Measurements from ENCODE around the gene CRTC1. TPM values are rescaled to one million over a fixed set of nuclear protein-coding genes. Genes with fewer than 3 reads are reported as not detected.

CRTC1 gene
- total RNA-seq, 1 donor from 2014 or later, result 2.3 TPM

- H3K27me3 ChIP-seq (ENCODE audit: control insufficient read depth, insufficient read depth, low read length), result peaks cover 11% of the 10 kb centered on the region
- H3K4me3 ChIP-seq (ENCODE audit: low read depth, low read length), result no peak overlapping the region
- no peak for DNase-seq (ENCODE audit: low read depth)
- H3K36me3 ChIP-seq (ENCODE audit: control insufficient read depth, insufficient read depth, low read length), result no peaks in the 10 kb centered on the region
- TF ChIP-seq CTCF (IDR thresholded peaks at IDR 0.05; ENCODE audit: insufficient read depth, low read length, poor library complexity, severe bottlenecking), result no peak
Measured at GRCh38 chr19:18770663-18771327, 87.3 kb downstream of the CRTC1 start.

DNA sequence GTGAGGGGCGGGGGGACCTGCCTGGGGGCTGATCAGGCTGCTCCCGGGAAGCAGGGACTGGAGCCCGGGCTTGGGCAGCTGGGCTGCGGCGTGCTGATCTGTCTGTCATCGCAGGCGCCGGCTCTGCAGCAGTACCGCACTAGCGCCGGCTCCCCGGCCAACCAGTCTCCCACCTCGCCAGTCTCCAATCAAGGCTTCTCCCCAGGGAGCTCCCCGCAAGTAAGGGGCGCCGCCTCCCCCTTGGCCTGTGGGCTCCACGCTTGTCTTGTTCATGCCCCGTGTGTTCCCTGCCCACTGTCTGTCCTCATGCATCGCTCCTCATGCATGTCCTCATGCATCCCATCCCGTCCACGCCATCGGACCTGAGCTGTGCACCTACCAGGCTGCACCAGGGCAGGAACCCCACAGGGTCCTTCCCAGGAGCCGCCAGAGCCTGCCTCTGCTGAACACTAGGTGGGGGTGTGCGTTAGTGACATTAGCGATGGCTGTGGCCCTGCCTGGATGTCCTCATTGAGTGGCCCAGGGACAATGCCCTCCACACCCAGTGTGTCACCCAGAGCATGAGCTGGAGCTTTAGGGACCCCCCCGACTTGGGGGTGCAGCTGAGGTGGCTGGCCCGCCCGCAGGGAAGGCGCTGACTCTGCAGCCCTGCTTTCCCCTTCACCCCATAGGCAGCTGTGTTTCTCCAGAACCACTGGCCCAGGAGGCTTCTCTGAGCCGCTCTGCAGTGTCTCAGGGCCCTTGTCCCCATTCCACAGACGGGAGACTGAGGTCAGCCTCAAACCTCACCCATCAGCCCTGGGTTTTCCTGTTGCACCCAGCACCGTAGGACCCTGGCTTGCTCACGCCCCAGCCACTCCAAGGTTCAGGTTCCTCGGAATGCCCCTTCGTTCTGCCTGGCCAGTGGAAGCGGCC lies 88.1 kb downstream of the CRTC1 start:
- TF ChIP-seq CTCF (IDR thresholded peaks at IDR 0.05; ENCODE audit: insufficient read depth, low read length, poor library complexity, severe bottlenecking), result peak; percentile 43
- no peaks in the 10 kb centered on the region for H3K36me3 ChIP-seq (ENCODE audit: control insufficient read depth, insufficient read depth, low read length)
- H3K27me3 ChIP-seq (ENCODE audit: control insufficient read depth, insufficient read depth, low read length), result peaks cover 11% of the 10 kb centered on the region
- no peak for DNase-seq (ENCODE audit: low read depth)
- no peak overlapping the region for H3K4me3 ChIP-seq (ENCODE audit: low read depth, low read length)

DNA sequence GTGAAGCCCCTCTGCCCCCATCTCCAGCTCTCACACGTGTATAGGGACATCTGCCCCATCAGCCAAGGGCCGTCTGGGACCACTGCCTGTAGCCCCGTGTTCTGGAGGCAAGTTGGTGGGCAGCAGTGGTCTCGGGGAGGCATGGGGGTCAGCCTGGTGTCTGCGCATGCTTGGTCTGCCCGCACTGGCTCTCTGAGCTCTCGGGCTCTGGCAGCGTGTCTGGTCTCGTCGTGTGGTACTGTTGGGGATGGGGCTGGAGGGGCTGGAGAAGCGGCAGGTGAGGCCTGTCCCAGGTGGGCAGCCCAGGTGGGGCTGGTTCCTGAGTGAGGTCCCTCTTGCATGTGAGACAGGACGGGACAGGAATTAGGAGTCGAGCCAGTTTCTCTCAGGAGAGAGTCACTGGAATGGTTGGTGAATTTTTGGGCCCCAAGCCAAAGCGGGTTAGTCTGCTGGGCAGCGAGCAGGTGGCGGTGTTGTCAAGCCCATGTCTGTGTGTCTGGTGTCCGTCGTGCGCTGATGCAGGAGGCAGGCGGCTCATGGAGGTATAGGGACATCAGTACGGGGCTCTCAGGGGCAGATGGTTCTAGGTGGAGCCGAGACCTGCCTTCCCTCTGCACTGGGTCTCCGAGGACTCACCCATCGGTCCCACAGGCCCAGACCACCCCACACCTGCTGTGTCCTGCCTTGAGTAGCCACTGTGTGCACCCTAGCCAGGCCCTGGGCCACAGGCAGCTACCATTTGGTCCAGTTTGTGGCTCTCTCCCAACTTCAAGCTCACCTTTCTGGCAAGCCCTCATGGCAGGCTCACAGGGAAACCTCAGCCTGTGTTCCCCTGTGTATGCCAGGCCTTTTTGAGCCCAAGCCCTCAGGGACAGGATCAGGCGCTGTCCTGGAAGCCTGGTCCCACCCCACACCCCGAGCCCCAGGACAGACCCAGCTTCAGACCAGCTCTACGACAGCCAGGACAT lies 89.4 kb downstream of the CRTC1 start:
- Histone ChIP-seq H3K4me3 (ENCODE audit: low read depth, low read length) (no peak overlapping the region), H3K36me3 (ENCODE audit: control insufficient read depth, insufficient read depth, low read length) (no peaks in the 10 kb centered on the region), H3K27me3 (ENCODE audit: control insufficient read depth, insufficient read depth, low read length) (peaks cover 20% of the 10 kb centered on the region)
- no peak for DNase-seq (ENCODE audit: low read depth)
- no peak for TF ChIP-seq CTCF (IDR thresholded peaks at IDR 0.05; ENCODE audit: insufficient read depth, low read length, poor library complexity, severe bottlenecking)

- no peak for TF ChIP-seq CTCF (IDR thresholded peaks at IDR 0.05; ENCODE audit: insufficient read depth, low read length, poor library complexity, severe bottlenecking)
- DNase-seq (ENCODE audit: low read depth), result no peak
- H3K27me3 ChIP-seq (ENCODE audit: control insufficient read depth, insufficient read depth, low read length), result peaks cover 25% of the 10 kb centered on the region
- no peak overlapping the region for H3K4me3 ChIP-seq (ENCODE audit: low read depth, low read length)
- H3K36me3 ChIP-seq (ENCODE audit: control insufficient read depth, insufficient read depth, low read length), result no peaks in the 10 kb centered on the region
Measured at GRCh38 chr19:18773682-18774081, 90.2 kb downstream of the CRTC1 start.

- no peak for DNase-seq (ENCODE audit: low read depth)
- H3K4me3 ChIP-seq (ENCODE audit: low read depth, low read length), result no peak overlapping the region
- H3K27me3 ChIP-seq (ENCODE audit: control insufficient read depth, insufficient read depth, low read length), result peaks cover 29% of the 10 kb centered on the region
- no peaks in the 10 kb centered on the region for H3K36me3 ChIP-seq (ENCODE audit: control insufficient read depth, insufficient read depth, low read length)
- no peak for TF ChIP-seq CTCF (IDR thresholded peaks at IDR 0.05; ENCODE audit: insufficient read depth, low read length, poor library complexity, severe bottlenecking)
Measured at GRCh38 chr19:18774107-18774506, 90.6 kb downstream of the CRTC1 start.

All from kidney epithelial cell (primary cell).